A549 (cell line): Measurements from ENCODE around the gene NOP53. TPM values are rescaled to one million over a fixed set of nuclear protein-coding genes. Genes with fewer than 3 reads are reported as not detected.
"Not testable (repeated sequence)": the region's sequence is repeated elsewhere in the genome, so short reads cannot be mapped to it uniquely, and the experiment has no call there.

Source experiments
- ATAC-seq, 2 experiments: fragments of 200-7000 bp in 1 of 2; fragments of >200 bp in 1 of 2; cut with Nextera tagmentation in 1 of 2; cut with Tn5 transposase in 1 of 2; 3 replicates each; pipeline versions ENCODE4 v1.8.0 to v1.9.1; 2018 to 2020; ENCODE audit warnings: mild to moderate bottlenecking in 1 of 2, moderate library complexity in 1 of 2
- CTCF ChIA-PET: fragments of 300-600 bp; sonication (Branson Sonifier 250); formaldehyde crosslinking; extraction: SDS; loops from one replicate; lab custom pipeline; 2021; ENCODE audit warnings: antibody characterized with exemption, inconsistent platforms; lab: Yijun Ruan, JAX
- POLR2A ChIA-PET: fragments of 350-600 bp; formaldehyde crosslinking; extraction: SDS; loops from one replicate; lab custom pipeline; 2021; ENCODE audit warnings: antibody characterized with exemption, inconsistent platforms; lab: Yijun Ruan, JAX
- DNase-seq, 2 experiments: peaks; one replicate each; pipeline versions ENCODE4 v3.0.0 to v3.0.0-alpha.2; 2011 to 2016; ENCODE audit warnings: low read depth in 1 of 2, low spot score in 1 of 2
- FAIRE-seq: peaks from 2 replicates; lab custom pipeline; 2011; peaks lifted over from hg19 to GRCh38; lab: Jason Lieb, UNC
- H3K27ac ChIP-seq, 2 experiments: fragments of >200 bp; sonication (Bioruptor Twin); formaldehyde crosslinking; 3 replicates each; pipeline ENCODE4 v1.5.1; 2016 to 2017
- H3K4me1 ChIP-seq: fragments of >200 bp; sonication (Bioruptor Twin); formaldehyde crosslinking; 3 replicates; pipeline ENCODE4 v1.6.1; 2016
- H3K4me2 ChIP-seq: fragments of >200 bp; sonication (Bioruptor Twin); formaldehyde crosslinking; 3 replicates; pipeline ENCODE4 v1.6.1; 2016
- H3K4me3 ChIP-seq: fragments of >200 bp; sonication (Bioruptor Twin); formaldehyde crosslinking; 3 replicates; pipeline ENCODE4 v1.5.1; 2016
- H3K9me3 ChIP-seq: fragments of >200 bp; sonication (Bioruptor Twin); formaldehyde crosslinking; 3 replicates; pipeline ENCODE4 v1.6.1; 2016
- BHLHE40 ChIP-seq: IDR thresholded peaks from 2 replicates; pipeline ENCODE4 v1.6.1; 2012; ENCODE audit warnings: low read depth, low read length, inconsistent platforms
- CBX8 ChIP-seq: fragments of 200-600 bp; sonication (generic); IDR thresholded peaks from 2 replicates; pipeline ENCODE4 v1.6.1; 2016
- CEBPB ChIP-seq, 2 experiments: fragments of >200 bp in 1 of 2; sonication (Bioruptor Twin) in 1 of 2; formaldehyde crosslinking in 1 of 2; IDR thresholded peaks; 2 replicates each; pipeline ENCODE4 v1.6.1; 2012 to 2016
- E2F6 ChIP-seq: IDR thresholded peaks from 2 replicates; pipeline ENCODE4 v1.6.1; 2012; ENCODE audit warnings: low read depth, borderline replicate concordance
- EHMT2 ChIP-seq: fragments of 200-600 bp; sonication (generic); IDR thresholded peaks from 2 replicates; pipeline ENCODE4 v1.6.1; 2016; ENCODE audit warnings: antibody characterized with exemption, low read depth, mild to moderate bottlenecking, moderate library complexity
- ELK1 ChIP-seq: fragments of 150-350 bp; IDR thresholded peaks from 2 replicates; pipeline ENCODE4 v1.6.1; 2014; ENCODE audit warnings: low read depth, mild to moderate bottlenecking, low read length
- EP300 ChIP-seq, 2 experiments: fragments of >200 bp; sonication (Bioruptor Twin); formaldehyde crosslinking; IDR thresholded peaks; 2 replicates in 1 of 2; 3 replicates in 1 of 2; pipeline ENCODE4 v1.6.1; 2016 to 2017
- FOSL2 ChIP-seq, 2 experiments: fragments of 450-650 bp in 1 of 2; fragments of >200 bp in 1 of 2; sonication (Bioruptor Twin) in 1 of 2; formaldehyde crosslinking; IDR thresholded peaks; 2 replicates each; pipeline versions ENCODE4 v1.5.0 to v1.6.1; 2016 to 2020; ENCODE audit warnings: mild to moderate bottlenecking in 1 of 2, moderate library complexity in 1 of 2
- HDAC2 ChIP-seq: fragments of 200-600 bp; sonication (generic); IDR thresholded peaks from 2 replicates; pipeline ENCODE4 v1.6.1; 2016
- HOXB13 ChIP-seq: fragments of 250-450 bp; sonication (Bioruptor Pico); IDR thresholded peaks from 2 replicates; pipeline ENCODE4 v1.5.0; 2020; ENCODE audit warnings: low read depth, mild to moderate bottlenecking, moderate library complexity
- JUN ChIP-seq, 2 experiments: fragments of >200 bp; sonication (Bioruptor Twin); formaldehyde crosslinking; IDR thresholded peaks; 2 replicates in 1 of 2; 3 replicates in 1 of 2; pipeline ENCODE4 v1.6.1; 2016 to 2017
- KDM1A ChIP-seq: fragments of 200-600 bp; sonication (generic); IDR thresholded peaks from 2 replicates; pipeline ENCODE4 v1.6.1; 2016; ENCODE audit warnings: low read depth, mild to moderate bottlenecking
- KDM5A ChIP-seq: fragments of 200-600 bp; sonication (generic); IDR thresholded peaks from 2 replicates; pipeline ENCODE4 v1.6.1; 2016; ENCODE audit warnings: antibody characterized with exemption, mild to moderate bottlenecking
- MAFK ChIP-seq: fragments of 450-650 bp; IDR thresholded peaks from 2 replicates; pipeline ENCODE4 v1.6.1; 2014; ENCODE audit not compliant: partially characterized antibody
- MAX ChIP-seq: IDR thresholded peaks from 2 replicates; pipeline ENCODE4 v1.6.1; 2012
- MAZ ChIP-seq: fragments of 150-350 bp; IDR thresholded peaks from 2 replicates; pipeline ENCODE4 v1.6.1; 2014; ENCODE audit warnings: antibody characterized with exemption, low read depth, low read length, borderline replicate concordance
- MYC ChIP-seq: IDR thresholded peaks from 2 replicates; pipeline ENCODE4 v1.6.1; 2012; ENCODE audit warnings: mild to moderate bottlenecking, inconsistent platforms, low read length, improper control_type of control experiment, borderline replicate concordance
- PHF8 ChIP-seq: fragments of 200-600 bp; sonication (generic); IDR thresholded peaks from 2 replicates; pipeline ENCODE4 v1.6.1; 2016; ENCODE audit warnings: low read depth, mild to moderate bottlenecking, antibody characterized with exemption, moderate library complexity, borderline replicate concordance
- POLR2A ChIP-seq: IDR thresholded peaks from 2 replicates; pipeline ENCODE4 v1.6.1; 2012; ENCODE audit warnings: mild to moderate bottlenecking, low read length
- POLR2AphosphoS2 ChIP-seq: conservative IDR thresholded peaks from 2 replicates; pipeline ENCODE4 v1.6.1; 2012; ENCODE audit warnings: low read length, improper control_type of control experiment, inconsistent platforms
- RCOR1 ChIP-seq: fragments of 150-350 bp; IDR thresholded peaks from 2 replicates; pipeline ENCODE4 v1.6.1; 2014; ENCODE audit warnings: antibody characterized with exemption, low read length, low read depth
- RNF2 ChIP-seq: fragments of 200-600 bp; sonication (generic); IDR thresholded peaks from 2 replicates; pipeline ENCODE4 v1.6.1; 2016; ENCODE audit warnings: low read depth, mild to moderate bottlenecking, antibody characterized with exemption, moderate library complexity, borderline replicate concordance
- SREBF2 ChIP-seq: fragments of 450-650 bp; IDR thresholded peaks from 2 replicates; pipeline ENCODE4 v1.6.1; 2014; ENCODE audit warnings: mild to moderate bottlenecking, moderate library complexity
- TFCP2L1 ChIP-seq: fragments of 250-450 bp; sonication (Bioruptor Pico); IDR thresholded peaks from 2 replicates; pipeline ENCODE4 v1.5.0; 2021; ENCODE audit warnings: mild to moderate bottlenecking
- USF2 ChIP-seq: fragments of 450-650 bp; IDR thresholded peaks from 2 replicates; pipeline ENCODE4 v1.6.1; 2014; ENCODE audit warnings: antibody characterized with exemption
- ZNF302 ChIP-seq: fragments of 250-450 bp; sonication (Bioruptor Pico); IDR thresholded peaks from 2 replicates; pipeline ENCODE4 v1.9.0; 2021; ENCODE audit warnings: inconsistent platforms, mild to moderate bottlenecking, moderate library complexity
- WGBS: methylation state at CpG from one replicate; pipeline ENCODE4 v1.1.6; 2017; ENCODE audit errors: missing lambda C conversion rate; 5-methylcytosine and 5-hydroxymethylcytosine counted together
- polyA plus RNA-seq, 4 experiments: library from polyadenylated mRNA; depleted of rRNA in 3 of 4; stranded (reverse); fragments of >200 nt; fragmentation: RNase III in 1 of 4; extraction: RNeasy Plus Mini Kit Qiagen cat#74134 plus additional on column Dnase treatment in 1 of 4; gene quantifications; 2 replicates in 3 of 4; 3 replicates in 1 of 4; pipeline ENCODE4 v1.2.3, GENCODE V29; 2011 to 2017

The NOP53 gene
- polyA plus RNA-seq, 2 of the 4 experiments (the other 2 are of a cell fraction), result 135 to 182 TPM

- Histone ChIP-seq H3K4me3 (no peak overlapping the region), H3K4me2 (no peak overlapping the region), H3K27ac (no peak overlapping the region), H3K9me3 (0 out of 3 replicates have a peak, but pooled peaks cover 3% of the 10 kb centered on the region), H3K4me1 (peaks cover 30% of the 10 kb centered on the region)
- no peak for DNase-seq
- no peak for ATAC-seq
- FAIRE-seq, result no peak
- 94% methylated on average over 31 of the region's 32 CpGs for WGBS
- ChIA-PET CTCF (interaction anchor here (0.8 to 23.3 kb wide), 7 partner anchors 15 to 279 kb away, joined by 3 to 1389 read pairs (median 19); partner anchors contain the start of genes KPTN and NOP53), POLR2A (no interaction called here)
- TF ChIP-seq EHMT2 (no peak), BHLHE40 (no peak), FOSL2 (IDR thresholded peaks at IDR 0.05) (no peak), FOSL2 (CRISPR knock-in tag; IDR thresholded peaks at IDR 0.05) (no peak), JUN (IDR thresholded peaks at IDR 0.05) (no peak; a peak in 1 of 5 replicates), PHF8 (no peak), RCOR1 (no peak), MAFK (no peak), CBX8 (no peak), E2F6 (no peak), KDM1A (no peak), ZNF302 (CRISPR knock-in tag) (no peak), MAZ (no peak), RNF2 (no peak), HOXB13 (no peak), CEBPB (IDR thresholded peaks at IDR 0.05) (no peak)
Observed at GRCh38 chr19:47716270-47716937, 28.9 kb upstream of the NOP53 start.

- CTCF ChIA-PET, result interaction anchor here (0.7 to 23.3 kb wide), 6 partner anchors 17 to 282 kb away, joined by 3 to 1389 read pairs (median 10); partner anchors contain the start of gene NOP53
Observed at GRCh38 chr19:47718415-47719046, 26.8 kb upstream of the NOP53 start.

GRCh38 chr19:47719047-47719859 is 26.1 kb upstream of the NOP53 start:
- DNase-seq (peak; percentile 79 to 91), FAIRE-seq (peak; percentile 65), ATAC-seq (peak; percentile 85 to 86)
- Histone ChIP-seq H3K4me1 (peaks cover 58% of the 10 kb centered on the region), H3K27ac (peak overlapping the region; percentile 96 to 99), H3K9me3 (0 out of 3 replicates have a peak, but pooled peaks cover 3% of the 10 kb centered on the region), H3K4me2 (peak overlapping the region; percentile 81), H3K4me3 (peak overlapping the region; percentile 17; the same call in 2 of the 3 replicates)
- TF ChIP-seq E2F6 (peak; percentile 81), TFCP2L1 (CRISPR knock-in tag) (no peak), FOSL2 (IDR thresholded peaks at IDR 0.05) (no peak), FOSL2 (CRISPR knock-in tag; IDR thresholded peaks at IDR 0.05) (peak; percentile 57), SREBF2 (no peak), POLR2A (no peak), ELK1 (no peak), MYC (peak; percentile 97), USF2 (peak; percentile 87), JUN (IDR thresholded peaks at IDR 0.05) (peak in 1 of 2 experiments; percentile 75; a peak in 2 of 5 replicates), HDAC2 (no peak), EP300 (IDR thresholded peaks at IDR 0.05) (0 out of 5 replicates have a peak, but pooled peaks of 1 of the 2 experiments have one; percentile 20), POLR2AphosphoS2 (no peak), KDM5A (no peak), MAX (peak; percentile 99)
- CTCF ChIA-PET, result interaction anchor here (0.7 to 23.3 kb wide), 5 partner anchors 18 to 283 kb away, joined by 3 to 1389 read pairs (median 14); partner anchors contain the start of gene NOP53
- POLR2A ChIA-PET, result interaction anchor here (0.6 to 1.3 kb wide), 5 partner anchors 10 to 87 kb away, joined by 3 to 8 read pairs (median 5); partner anchors contain the start of gene NOP53
- WGBS, result 3% methylated on average over 22 of the region's 26 CpGs

More at GRCh38 chr19:47718415-47719046, 26.8 kb upstream of the NOP53 start:
- POLR2A ChIA-PET, result interaction anchor here (0.6 to 1.3 kb wide), 5 partner anchors 11 to 88 kb away, joined by 3 to 8 read pairs (median 5); partner anchors contain the start of gene NOP53
- not testable (repeated sequence) for DNase-seq, H3K9me3 ChIP-seq, FAIRE-seq, ATAC-seq
- Histone ChIP-seq H3K4me1 (peaks cover 50% of the 10 kb centered on the region), H3K4me3 (peak overlapping the region; percentile 17; the same call in 2 of the 3 replicates), H3K27ac (peak overlapping the region; percentile 96 to 99), H3K4me2 (peak overlapping the region; percentile 81)
- WGBS, result 77% methylated on average over 10 of the region's 11 CpGs
- TF ChIP-seq POLR2A, result 0 out of 2 replicates have a peak, but pooled peaks have one; percentile 9
